Transverse colon (tissue), 4 donors: Measurements from ENCODE around the gene TRIOBP. TPM values are rescaled to one million over a fixed set of nuclear protein-coding genes. Genes with fewer than 3 reads are reported as not detected.
A peak's percentile ranks its signal among the peaks of the same experiment; 100 is the strongest.

Experiments used
- DNase-seq: peaks from one replicate; pipeline ENCODE4 v3.0.0-alpha.2; 2019
- H3K27ac ChIP-seq, 4 donors: fragments of 200-600 bp; sonication (generic); 2 replicates each; pipeline ENCODE4 v1.5.1; 2016 to 2018; ENCODE audit warnings: inconsistent platforms in 4 of 4
- H3K27me3 ChIP-seq: fragments of 200-600 bp; sonication (generic); 2 replicates; pipeline ENCODE4 v1.5.1; 2017; ENCODE audit warnings: inconsistent platforms
- H3K36me3 ChIP-seq, 4 donors: fragments of 200-600 bp; sonication (generic); 2 replicates each; pipeline ENCODE4 v1.5.1; 2017 to 2019; ENCODE audit warnings: inconsistent platforms in 4 of 4
- H3K4me1 ChIP-seq, 4 donors: fragments of 200-600 bp; sonication (generic); 2 replicates each; pipeline ENCODE4 v1.5.1; 2017 to 2020; ENCODE audit warnings: inconsistent platforms in 4 of 4
- H3K4me3 ChIP-seq, 4 donors: fragments of 200-600 bp; sonication (generic); 1 replicate in 1 of 4; 2 replicates in 3 of 4; pipeline versions ENCODE4 v1.5.1 to v1.6.1; 2017 to 2019; ENCODE audit warnings: inconsistent platforms in 4 of 4
- H3K9me3 ChIP-seq, 2 donors: fragments of 200-600 bp; sonication (generic); 2 replicates each; pipeline ENCODE4 v1.5.1; 2017 to 2019; ENCODE audit warnings: inconsistent platforms in 2 of 2
- CTCF ChIP-seq, 5 experiments: fragments of 200-600 bp in 3 of 5; fragments of 450-650 bp in 2 of 5; sonication (generic) in 3 of 5; IDR thresholded peaks; 1 replicate in 2 of 5; 2 replicates in 3 of 5; pipeline ENCODE4 v1.5.1; 2016 to 2017; ENCODE audit warnings: antibody characterized with exemption in 5 of 5, inconsistent platforms in 3 of 5, mild to moderate bottlenecking in 2 of 5, moderate library complexity in 1 of 5
- EP300 ChIP-seq: sonication (generic); formaldehyde crosslinking; IDR thresholded peaks from one replicate; pipeline ENCODE4 v1.6.1; 2017; ENCODE audit warnings: antibody characterized with exemption, low read depth
- POLR2A ChIP-seq: fragments of 450-650 bp; IDR thresholded peaks from one replicate; pipeline ENCODE4 v1.6.1; 2016; ENCODE audit warnings: antibody characterized with exemption, mild to moderate bottlenecking, moderate library complexity
- POLR2AphosphoS5 ChIP-seq, 3 donors: sonication (generic); formaldehyde crosslinking; IDR thresholded peaks; one replicate each; pipeline ENCODE4 v1.6.1; 2016; ENCODE audit warnings: antibody characterized with exemption in 3 of 3
- WGBS, 2 donors: methylation state at CpG; one replicate each; pipeline ENCODE4 v1.1.5; 2018; ENCODE audit warnings: low coverage in 1 of 2; 5-methylcytosine and 5-hydroxymethylcytosine counted together
- in situ Hi-C, 4 donors: fragments of 200-750 bp; cut with MboI; loops; one replicate each; pipeline versions ENCODE4 v1.15.0 to v1.15.1; 2017; ENCODE audit warnings: low sequenced_read_pairs in 3 of 4, low pct_ligation_motif_present in 1 of 4, low pct_unique_long_range_greater_than_20kb in 1 of 4
- intact Hi-C: fragments of 100-400 bp; cut with DNase I; formaldehyde crosslinking; loops from one replicate; pipeline ENCODE4 v1.15.1; 2023; ENCODE audit warnings: low total_unique reads
- total RNA-seq, 4 donors: library from RNA; depleted of rRNA; stranded (reverse); fragments of >200 nt; gene quantifications; one replicate each; pipeline ENCODE4 v1.1.0, GENCODE V29; 2016

The TRIOBP gene
- total RNA-seq, 4 donors from 2014 or later = 121 to 265 (median 129) TPM

DNA sequence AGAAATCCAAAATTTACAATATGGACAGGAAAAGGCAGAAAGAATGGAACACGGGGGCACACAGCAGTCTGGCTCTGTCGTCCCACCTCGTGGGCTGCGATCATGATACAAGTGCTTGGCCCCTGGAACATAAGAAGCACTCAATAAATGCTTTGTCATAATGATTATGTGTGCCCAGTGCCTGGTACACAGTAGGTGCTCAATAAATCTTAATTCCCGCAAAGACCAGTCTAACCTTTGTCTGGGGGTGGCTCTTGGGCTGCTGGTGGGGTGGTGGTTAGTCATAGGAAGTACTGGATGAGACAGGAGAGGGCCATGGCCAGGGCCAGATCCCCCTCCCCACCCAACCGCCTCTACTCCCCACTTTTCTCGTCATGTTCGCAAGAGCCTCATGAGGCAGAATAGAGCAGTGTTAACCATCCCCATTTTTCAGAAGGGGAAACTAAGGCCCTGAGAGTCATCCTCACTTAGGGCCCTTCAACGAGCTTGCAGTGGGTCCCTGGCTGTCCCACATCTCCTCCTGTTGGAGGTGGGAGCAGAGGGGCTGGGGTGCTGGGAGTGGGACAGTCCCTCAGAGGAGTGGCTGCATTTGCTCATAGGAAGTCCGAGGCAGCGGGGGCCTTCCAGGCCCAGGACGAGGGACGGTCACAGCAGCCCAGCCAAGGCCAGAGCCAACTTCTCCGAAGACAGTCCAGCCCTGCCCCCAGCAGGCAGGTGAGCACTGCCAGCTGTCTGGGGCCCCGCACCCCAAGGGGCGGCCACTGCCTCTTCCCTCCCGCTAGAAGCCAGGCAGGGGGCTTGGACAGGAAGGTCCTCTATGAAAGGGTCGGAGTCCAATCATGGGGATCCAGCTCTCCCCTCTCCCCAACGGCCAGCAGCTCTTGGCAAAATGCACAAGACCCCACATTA is 36.1 kb downstream of the TRIOBP start:
- H3K27me3 ChIP-seq = no peaks in the 10 kb centered on the region
- in situ Hi-C loops (no loop called here), intact Hi-C loops (no loop called here)
- H3K36me3 ChIP-seq = no peaks in the 10 kb centered on the region
- TF ChIP-seq POLR2A (no peak), POLR2AphosphoS5 (IDR thresholded peaks at IDR 0.05) (no peak), CTCF (IDR thresholded peaks at IDR 0.05) (no peak), EP300 (no peak)
- H3K9me3 ChIP-seq = no peaks in the 10 kb centered on the region
- peak overlapping the region; percentile 77 to 90 (median 86) for H3K27ac ChIP-seq
- peaks cover 10 to 56% (median 32%) of the 10 kb centered on the region in 4 donors for H3K4me1 ChIP-seq
- no peak overlapping the region for H3K4me3 ChIP-seq
- 76 to 77% methylated on average over 4 to 19 of the region's 19 CpGs for WGBS, 2 donors
- DNase-seq = no peak

GRCh38 chr22:37733625-37734401 is 37.0 kb downstream of the TRIOBP start:
- TF ChIP-seq POLR2AphosphoS5 (IDR thresholded peaks at IDR 0.05) (no peak), CTCF (IDR thresholded peaks at IDR 0.05) (no peak), EP300 (no peak), POLR2A (no peak)
- no peak overlapping the region for H3K4me3 ChIP-seq
- in situ Hi-C loops (no loop called here), intact Hi-C loops (no loop called here)
- DNase-seq = peak; percentile 71
- peak overlapping the region; percentile 30 to 90 (median 81) for H3K27ac ChIP-seq
- H3K9me3 ChIP-seq = no peaks in the 10 kb centered on the region
- no peaks in the 10 kb centered on the region for H3K27me3 ChIP-seq
- 71 to 72% methylated on average over 4 to 11 of the region's 11 CpGs for WGBS, 2 donors
- H3K4me1 ChIP-seq = peaks cover 10 to 50% (median 30%) of the 10 kb centered on the region in 4 donors
- H3K36me3 ChIP-seq = no peaks in the 10 kb centered on the region

DNA sequence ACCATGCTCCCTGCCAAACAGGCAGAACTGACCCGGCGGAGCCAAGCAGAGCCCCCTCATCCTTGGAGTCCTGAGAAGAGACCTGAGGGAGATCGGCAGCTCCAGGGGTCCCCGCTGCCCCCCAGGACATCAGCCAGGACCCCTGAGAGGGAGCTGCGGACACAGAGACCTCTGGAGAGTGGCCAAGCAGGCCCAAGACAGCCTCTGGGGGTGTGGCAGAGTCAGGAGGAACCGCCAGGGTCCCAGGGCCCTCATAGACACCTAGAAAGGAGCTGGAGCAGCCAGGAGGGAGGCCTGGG is 37.5 kb downstream of the TRIOBP start:
- Histone ChIP-seq H3K4me1 (peaks cover 10 to 54% (median 30%) of the 10 kb centered on the region in 4 donors), H3K36me3 (no peaks in the 10 kb centered on the region), H3K4me3 (no peak overlapping the region), H3K27ac (peak overlapping the region; percentile 30 to 90 (median 35)), H3K27me3 (no peaks in the 10 kb centered on the region), H3K9me3 (no peaks in the 10 kb centered on the region)
- no peak for DNase-seq
- in situ Hi-C loops (no loop called here), intact Hi-C loops (no loop called here)
- WGBS, 2 donors = 86% methylated on average over 6 of the region's 6 CpGs; no CpG with 5 or more reads in 1 of the 2 donors
- TF ChIP-seq POLR2AphosphoS5 (IDR thresholded peaks at IDR 0.05) (no peak), POLR2A (no peak), EP300 (no peak), CTCF (IDR thresholded peaks at IDR 0.05) (no peak)

DNA sequence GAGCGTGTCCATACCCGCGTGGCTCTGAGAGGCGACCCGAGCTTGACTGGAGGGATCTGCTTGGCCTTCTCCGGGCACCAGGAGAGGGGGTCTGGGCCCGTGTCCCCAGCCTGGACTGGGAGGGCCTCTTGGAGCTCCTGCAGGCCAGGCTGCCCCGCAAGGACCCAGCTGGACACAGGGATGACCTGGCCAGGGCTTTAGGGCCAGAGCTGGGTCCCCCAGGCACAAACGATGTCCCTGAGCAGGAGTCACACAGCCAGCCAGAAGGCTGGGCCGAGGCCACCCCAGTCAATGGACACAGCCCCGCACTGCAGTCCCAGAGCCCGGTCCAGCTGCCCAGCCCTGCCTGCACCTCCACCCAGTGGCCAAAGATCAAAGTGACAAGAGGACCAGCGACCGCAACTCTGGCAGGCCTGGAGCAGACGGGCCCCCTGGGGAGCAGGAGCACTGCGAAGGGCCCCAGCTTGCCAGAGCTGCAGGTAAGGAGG is 38.2 kb downstream of the TRIOBP start:
- no peak for TF ChIP-seq EP300
- peak; percentile 24 to 61 (median 42) for TF ChIP-seq CTCF (IDR thresholded peaks at IDR 0.05)
- intact Hi-C loops (no loop called here), in situ Hi-C loops (no loop called here)
- Histone ChIP-seq H3K4me3 (no peak overlapping the region), H3K27me3 (no peaks in the 10 kb centered on the region), H3K4me1 (peaks cover 10 to 55% (median 30%) of the 10 kb centered on the region in 4 donors), H3K27ac (peak overlapping the region in 1 of 4 donors; percentile 90), H3K9me3 (no peaks in the 10 kb centered on the region), H3K36me3 (no peaks in the 10 kb centered on the region)
- 67% methylated on average over 12 of the region's 16 CpGs; no CpG with 5 or more reads in 1 of the 2 donors for WGBS, 2 donors
- DNase-seq = no peak
